Panc1 (cell line): ENCODE data around the gene CPA1.

Source experiments
- POLR2AphosphoS5 ChIP-seq: IDR thresholded peaks from 2 replicates; pipeline ENCODE4 v1.6.1; 2012; ENCODE audit warnings: mild to moderate bottlenecking, low read depth, low read length, moderate library complexity
- SIN3A ChIP-seq: IDR thresholded peaks from 2 replicates; pipeline ENCODE4 v1.6.1; 2012; ENCODE audit warnings: low read depth, mild to moderate bottlenecking, low read length, moderate library complexity, borderline replicate concordance; ENCODE audit not compliant: insufficient read depth
- TF ChIP-seq, protein P1 (sequence below): fragments of 450-650 bp; IDR thresholded peaks from 2 replicates; pipeline ENCODE4 v1.5.1; 2017; ENCODE audit warnings: mild to moderate bottlenecking

DNA sequence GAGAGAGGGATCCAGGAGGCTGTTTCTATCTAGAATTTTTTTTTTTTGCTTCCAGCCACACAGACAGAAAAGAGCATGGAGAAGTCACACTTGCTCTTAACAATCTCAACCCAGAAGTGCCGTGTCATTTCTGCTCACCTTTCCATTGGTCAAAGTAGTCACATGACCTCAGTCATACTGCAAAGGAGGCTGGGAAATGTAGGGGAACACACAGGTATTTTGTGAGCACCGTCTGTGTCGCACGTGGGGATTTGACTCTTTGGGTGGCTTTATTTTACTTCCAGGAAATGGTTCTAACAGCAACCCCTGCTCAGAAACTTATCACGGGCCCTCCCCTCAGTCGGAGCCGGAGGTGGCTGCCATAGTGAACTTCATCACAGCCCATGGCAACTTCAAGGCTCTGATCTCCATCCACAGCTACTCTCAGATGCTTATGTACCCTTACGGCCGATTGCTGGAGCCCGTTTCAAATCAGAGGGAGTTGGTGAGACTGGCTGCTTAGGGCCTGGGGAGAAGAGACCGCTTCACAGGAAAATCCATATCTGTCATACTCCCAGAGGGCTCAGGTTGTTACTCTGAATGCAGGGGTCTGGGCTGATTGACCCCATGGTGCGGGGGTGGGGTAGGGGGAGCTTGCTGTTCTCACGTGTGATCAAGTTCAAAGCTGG lies 13.1 kb upstream of the CPA1 start:
- TF ChIP-seq, protein P1, sequence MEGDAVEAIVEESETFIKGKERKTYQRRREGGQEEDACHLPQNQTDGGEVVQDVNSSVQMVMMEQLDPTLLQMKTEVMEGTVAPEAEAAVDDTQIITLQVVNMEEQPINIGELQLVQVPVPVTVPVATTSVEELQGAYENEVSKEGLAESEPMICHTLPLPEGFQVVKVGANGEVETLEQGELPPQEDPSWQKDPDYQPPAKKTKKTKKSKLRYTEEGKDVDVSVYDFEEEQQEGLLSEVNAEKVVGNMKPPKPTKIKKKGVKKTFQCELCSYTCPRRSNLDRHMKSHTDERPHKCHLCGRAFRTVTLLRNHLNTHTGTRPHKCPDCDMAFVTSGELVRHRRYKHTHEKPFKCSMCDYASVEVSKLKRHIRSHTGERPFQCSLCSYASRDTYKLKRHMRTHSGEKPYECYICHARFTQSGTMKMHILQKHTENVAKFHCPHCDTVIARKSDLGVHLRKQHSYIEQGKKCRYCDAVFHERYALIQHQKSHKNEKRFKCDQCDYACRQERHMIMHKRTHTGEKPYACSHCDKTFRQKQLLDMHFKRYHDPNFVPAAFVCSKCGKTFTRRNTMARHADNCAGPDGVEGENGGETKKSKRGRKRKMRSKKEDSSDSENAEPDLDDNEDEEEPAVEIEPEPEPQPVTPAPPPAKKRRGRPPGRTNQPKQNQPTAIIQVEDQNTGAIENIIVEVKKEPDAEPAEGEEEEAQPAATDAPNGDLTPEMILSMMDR = no peak
- no peak for TF ChIP-seq POLR2AphosphoS5
- no peak for TF ChIP-seq SIN3A
